Glutamatergic neuron (in vitro differentiated cells): ENCODE data around the gene IFNAR2. TPM values are rescaled to one million over a fixed set of nuclear protein-coding genes. Genes with fewer than 3 reads are reported as not detected.
"Not testable (repeated sequence)": the region's sequence is repeated elsewhere in the genome, so short reads cannot be mapped to it uniquely, and the experiment has no call there.

ENCODE experiments used
- DNase-seq: peaks from one replicate; pipeline ENCODE4 v3.0.0; 2022
- H3K27ac Mint-ChIP-seq: one replicate; pipeline ENCODE4 v1.8.0; 2020; ENCODE audit warnings: mild to moderate bottlenecking, mixed read lengths, inconsistent platforms; ENCODE audit not compliant: unreplicated experiment
- H3K27me3 Mint-ChIP-seq: one replicate; pipeline ENCODE4 v1.8.0; 2020; ENCODE audit warnings: mild to moderate bottlenecking, moderate library complexity, mixed read lengths, inconsistent platforms; ENCODE audit not compliant: unreplicated experiment
- H3K36me3 Mint-ChIP-seq: one replicate; pipeline ENCODE4 v1.8.0; 2020; ENCODE audit warnings: mild to moderate bottlenecking, mixed read lengths, inconsistent platforms; ENCODE audit not compliant: unreplicated experiment
- H3K4me1 Mint-ChIP-seq: one replicate; pipeline ENCODE4 v1.8.0; 2020; ENCODE audit warnings: mild to moderate bottlenecking, low read depth, mixed read lengths, inconsistent platforms; ENCODE audit not compliant: unreplicated experiment
- H3K4me3 Mint-ChIP-seq: one replicate; pipeline ENCODE4 v1.8.0; 2020; ENCODE audit warnings: mild to moderate bottlenecking, mixed read lengths, inconsistent platforms; ENCODE audit not compliant: unreplicated experiment
- H3K9me3 Mint-ChIP-seq: one replicate; pipeline ENCODE4 v1.8.0; 2020; ENCODE audit warnings: mild to moderate bottlenecking, moderate library complexity, mixed read lengths, inconsistent platforms; ENCODE audit not compliant: unreplicated experiment
- total RNA-seq: library from RNA; stranded (reverse); fragmentation: NEBNext Ultra II Directional; extraction: Animal tissue kit (Norgen Biotek cat#: 25700); gene quantifications from one replicate; pipeline ENCODE4 v1.2.1, GENCODE V29; 2021; ENCODE audit not compliant: unreplicated experiment
- TF ChIP-seq, protein P1 (sequence below): fragments of 200-600 bp; sonication (generic); IDR thresholded peaks from one replicate; pipeline ENCODE4 v1.5.0; 2021; ENCODE audit not compliant: partially characterized antibody, unreplicated experiment

The IFNAR2 gene
- total RNA-seq, 1 donor from 2014 or later, result 6.9 TPM

DNA sequence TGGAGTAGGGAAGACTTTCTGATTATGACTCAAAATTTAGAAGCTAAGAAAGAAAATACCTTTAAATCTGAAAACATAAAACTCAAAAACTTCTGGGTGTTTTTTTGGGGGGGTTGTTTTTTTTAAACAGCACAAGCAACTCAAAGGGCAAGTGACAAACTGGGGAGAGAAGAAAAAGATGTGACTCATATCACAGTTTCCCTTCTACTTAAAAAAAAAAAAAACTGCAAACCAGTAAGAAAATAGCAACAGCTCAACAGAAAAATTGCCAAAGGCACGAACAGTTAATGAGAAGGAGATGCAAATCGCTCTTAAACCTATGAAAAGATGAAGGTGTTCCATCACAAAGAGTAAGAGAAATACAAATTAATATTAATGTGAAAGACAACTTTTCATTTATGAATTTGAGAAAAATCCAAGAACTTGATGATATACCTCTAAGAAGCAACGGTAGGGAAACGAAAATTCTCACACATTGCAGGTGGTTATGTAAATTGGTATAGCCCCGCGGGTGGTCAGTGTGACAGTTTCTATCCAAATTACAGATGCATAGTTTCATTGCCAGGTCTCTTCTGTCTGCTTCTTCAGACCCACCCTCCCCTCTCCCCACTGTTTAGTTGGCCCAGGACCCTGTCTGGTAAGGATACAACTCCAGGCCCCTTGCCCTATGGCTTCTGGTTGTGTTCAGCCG is 9.0 kb downstream of the IFNAR2 start:
- TF ChIP-seq, protein P1, sequence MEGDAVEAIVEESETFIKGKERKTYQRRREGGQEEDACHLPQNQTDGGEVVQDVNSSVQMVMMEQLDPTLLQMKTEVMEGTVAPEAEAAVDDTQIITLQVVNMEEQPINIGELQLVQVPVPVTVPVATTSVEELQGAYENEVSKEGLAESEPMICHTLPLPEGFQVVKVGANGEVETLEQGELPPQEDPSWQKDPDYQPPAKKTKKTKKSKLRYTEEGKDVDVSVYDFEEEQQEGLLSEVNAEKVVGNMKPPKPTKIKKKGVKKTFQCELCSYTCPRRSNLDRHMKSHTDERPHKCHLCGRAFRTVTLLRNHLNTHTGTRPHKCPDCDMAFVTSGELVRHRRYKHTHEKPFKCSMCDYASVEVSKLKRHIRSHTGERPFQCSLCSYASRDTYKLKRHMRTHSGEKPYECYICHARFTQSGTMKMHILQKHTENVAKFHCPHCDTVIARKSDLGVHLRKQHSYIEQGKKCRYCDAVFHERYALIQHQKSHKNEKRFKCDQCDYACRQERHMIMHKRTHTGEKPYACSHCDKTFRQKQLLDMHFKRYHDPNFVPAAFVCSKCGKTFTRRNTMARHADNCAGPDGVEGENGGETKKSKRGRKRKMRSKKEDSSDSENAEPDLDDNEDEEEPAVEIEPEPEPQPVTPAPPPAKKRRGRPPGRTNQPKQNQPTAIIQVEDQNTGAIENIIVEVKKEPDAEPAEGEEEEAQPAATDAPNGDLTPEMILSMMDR, result no peak
- Mint-ChIP-seq H3K4me3 (no peak overlapping the region), H3K36me3 (peaks cover 4% of the 10 kb centered on the region), H3K27ac (no peak overlapping the region), H3K4me1 (no peaks in the 10 kb centered on the region), H3K27me3 (no peaks in the 10 kb centered on the region), H3K9me3 (no peaks in the 10 kb centered on the region)
- DNase-seq, result no peak

DNA sequence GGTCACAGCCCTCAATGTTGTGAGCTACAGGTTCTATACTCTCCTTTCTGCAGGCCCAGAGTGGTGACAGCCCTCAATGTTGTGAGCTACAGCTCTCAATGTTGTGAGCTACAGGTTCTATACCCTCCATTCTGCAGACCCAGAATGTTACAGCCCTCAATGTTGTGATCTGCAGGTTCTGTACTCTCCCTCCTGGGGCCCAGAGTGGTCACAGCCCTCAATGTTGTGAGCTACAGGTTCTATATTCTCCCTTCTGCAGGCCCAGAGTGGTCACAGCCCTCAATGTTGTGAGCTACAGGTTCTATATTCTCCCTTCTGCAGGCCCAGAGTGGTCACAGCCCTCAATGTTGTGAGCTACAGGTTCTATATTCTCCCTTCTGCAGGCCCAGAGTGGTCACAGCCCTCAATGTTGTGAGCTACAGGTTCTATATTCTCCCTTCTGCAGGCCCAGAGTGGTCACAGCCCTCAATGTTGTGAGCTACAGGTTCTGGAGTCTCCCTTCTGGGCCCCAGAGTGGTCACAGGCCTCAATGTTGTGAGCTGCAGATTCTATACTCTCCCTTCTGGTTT is 9.9 kb downstream of the IFNAR2 start:
- H3K4me1 Mint-ChIP-seq, H3K4me3 Mint-ChIP-seq, H3K27me3 Mint-ChIP-seq, DNase-seq, H3K9me3 Mint-ChIP-seq, H3K36me3 Mint-ChIP-seq, H3K27ac Mint-ChIP-seq: not testable (repeated sequence)

DNA sequence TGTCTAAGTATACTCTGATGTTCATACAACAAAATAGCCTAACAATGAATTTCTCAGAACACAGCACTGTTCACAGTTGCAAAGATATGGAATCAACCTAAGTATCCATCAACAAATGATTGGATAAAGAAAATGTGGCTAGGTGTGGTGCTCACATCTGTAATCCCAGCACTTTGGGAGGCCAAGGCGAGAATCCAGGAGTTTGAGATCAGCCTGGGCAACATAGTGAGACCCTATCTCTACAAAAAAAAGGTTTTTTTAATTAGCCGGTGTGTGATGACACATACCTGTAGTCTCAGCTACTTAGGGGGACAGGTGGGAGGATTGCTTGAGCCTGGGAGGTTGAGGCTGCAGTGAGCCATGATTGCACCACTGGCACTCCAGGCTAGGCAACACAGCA is 10.7 kb downstream of the IFNAR2 start:
- H3K4me1 Mint-ChIP-seq, result no peaks in the 10 kb centered on the region
- H3K4me3 Mint-ChIP-seq, result no peak overlapping the region
- H3K9me3 Mint-ChIP-seq, result no peaks in the 10 kb centered on the region
- no peaks in the 10 kb centered on the region for H3K27me3 Mint-ChIP-seq
- DNase-seq, result no peak
- no peak overlapping the region for H3K27ac Mint-ChIP-seq
- peaks cover 4% of the 10 kb centered on the region for H3K36me3 Mint-ChIP-seq
- TF ChIP-seq, protein P1, result no peak

GRCh38 chr21:33241846-33242245 is 12.1 kb downstream of the IFNAR2 start:
- Mint-ChIP-seq H3K4me1 (no peaks in the 10 kb centered on the region), H3K4me3 (no peak overlapping the region), H3K27ac (no peak overlapping the region), H3K9me3 (no peaks in the 10 kb centered on the region), H3K36me3 (peaks cover 4% of the 10 kb centered on the region), H3K27me3 (no peaks in the 10 kb centered on the region)
- DNase-seq, result no peak
- TF ChIP-seq, protein P1, result no peak

DNA sequence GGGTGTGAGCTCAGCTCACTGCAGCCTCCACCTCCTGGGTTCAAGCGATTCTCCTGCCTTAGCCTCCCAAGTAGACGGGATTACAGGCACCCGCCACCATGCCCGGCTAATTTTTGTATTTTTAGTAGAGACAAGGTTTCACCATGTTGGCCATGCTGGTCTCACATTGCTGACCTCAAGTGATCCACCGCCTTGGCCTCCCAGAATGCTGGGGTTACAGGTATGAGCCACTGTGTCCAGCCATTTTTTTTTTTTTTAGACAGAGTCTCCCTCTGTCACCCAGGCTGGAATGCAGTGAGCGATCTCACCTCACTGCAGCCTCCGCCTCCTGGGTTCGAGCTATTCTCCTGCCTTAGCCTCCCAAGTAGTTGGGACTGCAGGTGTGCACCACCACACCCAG is 13.1 kb downstream of the IFNAR2 start:
- not testable (repeated sequence) for H3K27me3 Mint-ChIP-seq, H3K4me1 Mint-ChIP-seq, H3K36me3 Mint-ChIP-seq, H3K9me3 Mint-ChIP-seq, H3K27ac Mint-ChIP-seq, H3K4me3 Mint-ChIP-seq, DNase-seq

GRCh38 chr21:33244082-33244778 is 14.5 kb downstream of the IFNAR2 start:
- H3K27ac Mint-ChIP-seq, result no peak overlapping the region
- DNase-seq, result no peak
- H3K36me3 Mint-ChIP-seq, result peaks cover 4% of the 10 kb centered on the region
- no peak overlapping the region for H3K4me3 Mint-ChIP-seq
- no peaks in the 10 kb centered on the region for H3K9me3 Mint-ChIP-seq
- peaks cover 2% of the 10 kb centered on the region for H3K4me1 Mint-ChIP-seq
- TF ChIP-seq, protein P1, result no peak
- H3K27me3 Mint-ChIP-seq, result no peaks in the 10 kb centered on the region
